ENCODE data around the gene CFAP92. TPM values are rescaled to one million over a fixed set of nuclear protein-coding genes. Genes with fewer than 3 reads are reported as not detected.

Gene CFAP92, protein sequence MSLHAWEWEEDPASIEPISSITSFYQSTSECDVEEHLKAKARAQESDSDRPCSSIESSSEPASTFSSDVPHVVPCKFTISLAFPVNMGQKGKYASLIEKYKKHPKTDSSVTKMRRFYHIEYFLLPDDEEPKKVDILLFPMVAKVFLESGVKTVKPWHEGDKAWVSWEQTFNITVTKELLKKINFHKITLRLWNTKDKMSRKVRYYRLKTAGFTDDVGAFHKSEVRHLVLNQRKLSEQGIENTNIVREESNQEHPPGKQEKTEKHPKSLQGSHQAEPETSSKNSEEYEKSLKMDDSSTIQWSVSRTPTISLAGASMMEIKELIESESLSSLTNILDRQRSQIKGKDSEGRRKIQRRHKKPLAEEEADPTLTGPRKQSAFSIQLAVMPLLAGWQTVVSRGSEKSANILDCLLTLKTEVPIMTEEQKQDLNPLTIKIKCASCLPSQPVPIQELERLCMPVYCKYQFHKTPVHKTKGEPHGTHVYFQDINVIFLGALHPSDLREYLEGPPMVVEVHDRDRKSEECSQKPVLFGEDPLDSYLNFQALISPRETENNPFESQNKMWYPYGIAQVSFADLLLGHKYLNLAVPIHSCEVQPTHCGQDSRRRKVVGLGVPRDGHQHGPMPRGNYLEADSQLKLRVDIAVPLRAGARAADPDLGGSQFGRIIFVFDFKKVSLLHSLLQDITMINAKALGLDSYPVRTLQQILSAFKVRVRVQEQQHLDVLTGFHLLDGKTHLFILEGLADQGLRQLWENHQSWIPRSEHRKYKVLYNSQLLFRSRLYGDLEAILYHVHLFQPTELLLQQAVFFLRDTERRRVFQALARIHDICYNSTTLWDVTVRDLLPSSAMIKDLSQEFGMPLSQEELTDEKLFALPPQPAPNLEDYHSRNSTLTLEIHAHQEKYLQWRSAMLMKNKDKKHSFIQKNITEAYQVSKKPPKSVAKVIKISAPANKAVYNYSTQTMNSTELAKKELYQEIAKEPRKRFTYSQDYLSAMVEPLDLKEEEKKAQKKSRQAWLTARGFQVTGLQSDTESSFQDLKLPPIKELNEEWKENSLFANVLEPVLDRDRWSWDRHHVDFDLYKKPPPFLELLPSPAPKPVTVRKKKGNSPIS
- total RNA-seq, result 0.07 TPM in 1 of 2 replicates, not detected in the other

GRCh38 chr3:128993461-128994172 is at the start of gene CFAP92:
Gene CFAP92, minus strand, starts transcription at chr3:128994076. Its CDS starts 772 bp downstream, at chr3:128993304.

DNA sequence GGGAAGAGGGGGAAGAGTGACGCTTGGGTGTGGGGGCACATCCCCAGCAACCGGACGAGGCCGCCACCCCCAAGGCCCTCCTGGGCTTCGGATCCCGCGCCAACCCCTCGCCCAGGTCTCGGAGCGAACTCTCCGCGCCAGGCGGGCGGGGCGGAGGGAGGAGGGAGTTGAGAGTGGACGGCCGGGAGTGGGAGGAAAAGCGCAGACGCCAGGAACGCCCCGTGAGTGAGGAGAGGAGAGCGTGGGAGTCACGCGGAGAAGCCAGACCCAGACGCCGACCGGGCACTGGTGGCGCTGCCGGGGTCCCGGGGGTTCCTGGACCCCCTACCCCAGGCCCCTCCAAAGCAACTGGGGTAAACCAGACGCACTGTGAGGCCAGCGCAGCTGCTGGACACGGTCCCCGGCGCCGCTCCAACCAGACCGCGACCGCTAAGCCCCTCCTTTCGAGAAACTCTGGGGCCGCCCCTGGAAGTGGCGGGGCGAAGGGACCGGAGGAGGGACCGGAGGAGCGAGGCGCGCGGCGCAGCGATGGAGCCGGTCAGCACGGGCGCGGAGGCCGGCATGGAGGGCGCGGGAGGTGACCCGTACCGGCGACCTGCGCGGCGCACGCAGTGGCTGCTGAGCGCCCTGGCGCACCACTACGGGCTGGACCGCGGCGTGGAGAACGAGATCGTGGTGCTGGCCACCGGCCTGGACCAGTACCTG is 7.4 kb upstream of the CFAP92 start, which contains the start of gene EFCC1:
Gene EFCC1, plus strand, starts transcription at position 204 of the 705 bp plus-strand sequence. Its CDS starts 325 bp downstream, at position 529.

GRCh38 chr3:128879125-128879969 is 114.5 kb downstream of the CFAP92 start, which contains the start of gene ACAD9:
Gene ACAD9, plus strand, starts transcription at chr3:128879620. Its CDS starts 72 bp downstream, at chr3:128879692.

Small RNA genes within 50 kb of the gene (small RNA-seq; reads per million reads assigned to genes)
- not detected for gene AC112484.4

Other genes starting within 250 kb of the CFAP92 start
- 44.5 and 57.7 TPM in 2 replicates for gene ACAD9, start 114.5 kb downstream of the CFAP92 start, total RNA-seq
- gene EFCC1, start 7.2 kb upstream of the CFAP92 start, total RNA-seq, result 0.13 and 0.22 TPM in 2 replicates
- gene GP9, start 66.7 kb upstream of the CFAP92 start, total RNA-seq, result not detected in 2 replicates
- 15.6 and 17.4 TPM in 2 replicates for gene RAB43, start 127.7 kb upstream of the CFAP92 start, total RNA-seq
- 28.1 and 36.8 TPM in 2 replicates for gene ISY1, start 167.0 kb upstream of the CFAP92 start, total RNA-seq
- gene CNBP, start 189.8 kb upstream of the CFAP92 start, total RNA-seq, result 271 and 273 TPM in 2 replicates

All from thoracic aorta endothelial cell (primary cell).